HCT116 (cell line): ENCODE results near the gene WDR20.

Experiments
- CTCF ChIP-seq, 3 experiments: fragments of 200-600 bp in 1 of 3; sonication (generic) in 1 of 3; IDR thresholded peaks in 2 of 3; conservative IDR thresholded peaks in 1 of 3; 2 replicates each; pipeline ENCODE4 v1.5.1; 2012 to 2017; ENCODE audit warnings: low read depth in 2 of 3, low read length in 2 of 3, antibody characterized with exemption in 1 of 3, borderline replicate concordance in 1 of 3, control low read depth in 1 of 3, mild to moderate bottlenecking in 1 of 3, mixed read lengths in 1 of 3, mixed run types in 1 of 3, moderate library complexity in 1 of 3; ENCODE audit not compliant: insufficient read depth in 1 of 3
- EZH2 ChIP-seq: fragments of 200-600 bp; sonication (generic); IDR thresholded peaks from 2 replicates; pipeline ENCODE4 v1.6.1; 2017; ENCODE audit warnings: antibody characterized with exemption, mixed run types
- MAX ChIP-seq: IDR thresholded peaks from 2 replicates; pipeline ENCODE4 v1.6.1; 2012
- POLR2A ChIP-seq: IDR thresholded peaks from 2 replicates; pipeline ENCODE4 v1.7.0; 2011; ENCODE audit warnings: borderline replicate concordance; ENCODE audit not compliant: insufficient read depth, insufficient read length; ENCODE audit errors: extremely low read depth
- RAD21 ChIP-seq: IDR thresholded peaks from 2 replicates; pipeline ENCODE4 v1.6.1; 2012; ENCODE audit warnings: low read depth, mild to moderate bottlenecking

GRCh38 chr14:102220031-102220430 is 80.3 kb downstream of the WDR20 start:
- no peak for TF ChIP-seq CTCF (IDR thresholded peaks at IDR 0.05 in 2 of 3, conservative IDR thresholded peaks at IDR 0.05 in 1 of 3; ENCODE audit: borderline replicate concordance in 1 of 3, insufficient read depth in 1 of 3, low read depth in 2 of 3, low read length in 2 of 3)
- TF ChIP-seq MAX: no peak
- TF ChIP-seq RAD21: no peak
- no peak for TF ChIP-seq EZH2
- no peak for TF ChIP-seq POLR2A
